HEK293 (cell line): ENCODE results near the gene BCL2.

Source experiments
- BCL6B ChIP-seq: fragments of 450-650 bp; formaldehyde crosslinking; IDR thresholded peaks from 2 replicates; pipeline ENCODE4 v1.5.1; 2017; ENCODE audit warnings: missing biosample characterization, missing genetic modification characterization
- CTCF ChIP-seq: fragments of 450-650 bp; formaldehyde crosslinking; IDR thresholded peaks from 2 replicates; pipeline ENCODE4 v1.5.1; 2016; ENCODE audit warnings: missing biosample characterization, missing genetic modification characterization
- REPIN1 ChIP-seq: fragments of 450-650 bp; formaldehyde crosslinking; IDR thresholded peaks from 2 replicates; pipeline ENCODE4 v1.5.1; 2017; ENCODE audit warnings: missing biosample characterization, missing genetic modification characterization, low read depth
- ZNF148 ChIP-seq: fragments of 450-650 bp; formaldehyde crosslinking; IDR thresholded peaks from 2 replicates; pipeline ENCODE4 v1.5.0; 2017; ENCODE audit warnings: missing biosample characterization, missing genetic modification characterization, borderline replicate concordance
- ZNF174 ChIP-seq: fragments of 450-650 bp; formaldehyde crosslinking; IDR thresholded peaks from 2 replicates; pipeline ENCODE4 v1.5.0; 2017; ENCODE audit warnings: missing biosample characterization, mild to moderate bottlenecking, missing genetic modification characterization
- ZNF394 ChIP-seq: fragments of 450-650 bp; formaldehyde crosslinking; IDR thresholded peaks from 2 replicates; pipeline ENCODE4 v1.5.1; 2016; ENCODE audit warnings: missing biosample characterization, missing genetic modification characterization, mild to moderate bottlenecking, moderate library complexity, borderline replicate concordance
- ZNF660 ChIP-seq: fragments of 450-650 bp; IDR thresholded peaks from 2 replicates; pipeline ENCODE4 v1.5.1; 2018; ENCODE audit warnings: missing biosample characterization, mild to moderate bottlenecking, missing genetic modification characterization

GRCh38 chr18:63181706-63182309 is 137.8 kb downstream of the BCL2 start:
- no peak for TF ChIP-seq REPIN1
- TF ChIP-seq BCL6B (tag by site-specific recombination): no peak
- TF ChIP-seq ZNF394 (tag by site-specific recombination): no peak
- no peak for TF ChIP-seq ZNF660 (tag by site-specific recombination)
- no peak for TF ChIP-seq CTCF (tag by site-specific recombination)
- TF ChIP-seq ZNF174 (tag by site-specific recombination): no peak
- TF ChIP-seq ZNF148 (tag by site-specific recombination): no peak
